ENCODE measurements around the gene PRR29. TPM values are rescaled to one million over a fixed set of nuclear protein-coding genes. Genes with fewer than 3 reads are reported as not detected.
A peak's percentile ranks its signal among the peaks of the same experiment; 100 is the strongest.

The PRR29 gene
- total and polyA plus RNA-seq, 8 donors, result 0.08 to 0.92 (median 0.50) TPM; not detected in 5

GRCh38 chr17:63969278-63969677 lies 28.9 kb upstream of the PRR29 start:
- Histone ChIP-seq H3K27me3 (peaks cover 0 to 10% (median 0%) of the 10 kb centered on the region in 3 donors), H3K4me1 (no peaks in the 10 kb centered on the region), H3K36me3 (no peaks in the 10 kb centered on the region), H3K27ac (no peak overlapping the region), H3K9me3 (no peaks in the 10 kb centered on the region), H3K4me3 (no peak overlapping the region)
- intact Hi-C loops (cut with DNase I; ENCODE audit: low total_unique reads), result no loop called here
- DNase-seq, result no peak
- WGBS, 5 donors, result 67 to 85% (median 78%) methylated on average over 10 of the region's 10 CpGs
- TF ChIP-seq EP300 (IDR thresholded peaks at IDR 0.05) (no peak), POLR2A (IDR thresholded peaks at IDR 0.05) (no peak), CTCF (IDR thresholded peaks at IDR 0.05) (no peak), POLR2AphosphoS5 (IDR thresholded peaks at IDR 0.05) (no peak)

GRCh38 chr17:63972796-63973195 lies 25.4 kb upstream of the PRR29 start, which contains the start of gene SCN4A:
Gene SCN4A (minus strand): TSS chr17:63972918. CDS start chr17:63972841, 77 bp downstream.
- no peak for TF ChIP-seq CTCF (IDR thresholded peaks at IDR 0.05)
- TF ChIP-seq POLR2A (IDR thresholded peaks at IDR 0.05), result no peak
- no peak for TF ChIP-seq EP300 (IDR thresholded peaks at IDR 0.05)
- no peak for TF ChIP-seq POLR2AphosphoS5 (IDR thresholded peaks at IDR 0.05)
- H3K4me3 ChIP-seq, result no peak within 1 kb of the TSS
- WGBS, 5 donors, result 92 to 100% (median 95%) methylated on average over 2 to 14 of the region's 14 CpGs
- peaks cover 0 to 20% (median 0%) of the 10 kb centered on the region in 3 donors for H3K27me3 ChIP-seq
- intact Hi-C loops (cut with DNase I; ENCODE audit: low total_unique reads), result no loop called here
- H3K4me1 ChIP-seq, result no peaks in the 10 kb centered on the region
- no peak within 1 kb of the TSS for H3K27ac ChIP-seq
- no peaks in the 10 kb centered on the region for H3K36me3 ChIP-seq
- H3K9me3 ChIP-seq, result no peaks in the 10 kb centered on the region
- no peak for DNase-seq

GRCh38 chr17:63973247-63973646 lies 24.9 kb upstream of the PRR29 start:
- intact Hi-C loops (cut with DNase I; ENCODE audit: low total_unique reads), result no loop called here
- H3K4me1 ChIP-seq, result no peaks in the 10 kb centered on the region
- WGBS, 5 donors, result 82 to 87% (median 83%) methylated on average over 6 of the region's 6 CpGs
- no peaks in the 10 kb centered on the region for H3K9me3 ChIP-seq
- H3K36me3 ChIP-seq, result no peaks in the 10 kb centered on the region
- no peak for DNase-seq
- H3K27ac ChIP-seq, result no peak overlapping the region
- H3K4me3 ChIP-seq, result no peak overlapping the region
- H3K27me3 ChIP-seq, result peaks cover 0 to 20% (median 0%) of the 10 kb centered on the region in 3 donors
- TF ChIP-seq POLR2AphosphoS5 (IDR thresholded peaks at IDR 0.05) (no peak), POLR2A (IDR thresholded peaks at IDR 0.05) (no peak), CTCF (IDR thresholded peaks at IDR 0.05) (no peak), EP300 (IDR thresholded peaks at IDR 0.05) (no peak)

- Histone ChIP-seq H3K4me1 (no peaks in the 10 kb centered on the region), H3K27ac (no peak overlapping the region), H3K4me3 (no peak overlapping the region), H3K36me3 (no peaks in the 10 kb centered on the region), H3K27me3 (peaks cover 0 to 20% (median 0%) of the 10 kb centered on the region in 3 donors), H3K9me3 (no peaks in the 10 kb centered on the region)
- intact Hi-C loops (cut with DNase I; ENCODE audit: low total_unique reads), result no loop called here
- 32 to 67% (median 40%) methylated on average over 6 to 12 of the region's 12 CpGs for WGBS, 5 donors
- peak in 1 of 2 donors; percentile 53 for DNase-seq
- TF ChIP-seq EP300 (IDR thresholded peaks at IDR 0.05) (no peak), POLR2AphosphoS5 (IDR thresholded peaks at IDR 0.05) (no peak), POLR2A (IDR thresholded peaks at IDR 0.05) (no peak), CTCF (IDR thresholded peaks at IDR 0.05) (no peak)
These were observed 24.1 kb upstream of the PRR29 start for GRCh38 chr17:63973930-63974593.

Measured in stomach (tissue), 9 donors.